Measurements from ENCODE around the gene MTMR2.
A peak's percentile ranks its signal among the peaks of the same experiment; 100 is the strongest.

GRCh38 chr11:95789506-95790122 is 134.3 kb downstream of the MTMR2 start, which contains the start of gene FAM76B:
- TF ChIP-seq STAT6 (CRISPR knock-in tag; IDR thresholded peaks at IDR 0.05) (no peak), CREB1 (IDR thresholded peaks at IDR 0.05) (peak; percentile 98), CREB1 (CRISPR knock-in tag; IDR thresholded peaks at IDR 0.05) (peak; percentile 98), ZBTB8A (IDR thresholded peaks at IDR 0.05; ENCODE audit: partially characterized antibody) (no peak)
